K562 (cell line): ENCODE data around the gene SH3GLB2. TPM values are rescaled to one million over a fixed set of nuclear protein-coding genes. Genes with fewer than 3 reads are reported as not detected.

Experiments
- ARID4B ChIP-seq: sonication (generic); formaldehyde crosslinking; IDR thresholded peaks from 2 replicates; pipeline ENCODE4 v1.8.0; 2022; ENCODE audit warnings: mild to moderate bottlenecking, missing genetic modification reagents
- CBX1 ChIP-seq: sonication (generic); IDR thresholded peaks from 2 replicates; pipeline ENCODE4 v1.6.1; 2016; ENCODE audit warnings: antibody characterized with exemption, low read depth, mild to moderate bottlenecking
- CC2D1A ChIP-seq: fragments of 450-650 bp; IDR thresholded peaks from 2 replicates; pipeline ENCODE4 v1.6.1; 2017; ENCODE audit warnings: mild to moderate bottlenecking
- CREM ChIP-seq: IDR thresholded peaks from 2 replicates; pipeline ENCODE4 v1.6.1; 2014; ENCODE audit warnings: antibody characterized with exemption, low read depth
- CXXC5 ChIP-seq: fragments of 250-450 bp; sonication (Bioruptor Pico); IDR thresholded peaks from 2 replicates; pipeline ENCODE4 v1.8.0; 2022; ENCODE audit warnings: inconsistent platforms, mild to moderate bottlenecking, moderate library complexity
- DMBX1 ChIP-seq: fragments of 250-450 bp; sonication (Bioruptor Pico); IDR thresholded peaks from 2 replicates; pipeline ENCODE4 v1.8.0; 2022; ENCODE audit warnings: inconsistent platforms, mild to moderate bottlenecking, moderate library complexity, borderline replicate concordance
- EP300 ChIP-seq: IDR thresholded peaks from 2 replicates; pipeline ENCODE4 v1.6.1; 2012; ENCODE audit warnings: low read length, improper control_type of control experiment
- ESRRA ChIP-seq: fragments of 450-650 bp; IDR thresholded peaks from 2 replicates; pipeline ENCODE4 v1.6.1; 2014; ENCODE audit warnings: low read depth, mild to moderate bottlenecking, moderate library complexity, borderline replicate concordance
- HCFC1 ChIP-seq: IDR thresholded peaks from 2 replicates; pipeline ENCODE4 v1.6.1; 2012; ENCODE audit warnings: low read depth, low read length, improper control_type of control experiment
- MECOM ChIP-seq: fragments of 250-450 bp; sonication (Bioruptor Pico); IDR thresholded peaks from 2 replicates; pipeline ENCODE4 v1.8.0; 2022; ENCODE audit warnings: inconsistent platforms
- MITF ChIP-seq: IDR thresholded peaks from 2 replicates; pipeline ENCODE4 v1.6.1; 2014; ENCODE audit warnings: antibody characterized with exemption
- NFRKB ChIP-seq: fragments of 450-650 bp; IDR thresholded peaks from 2 replicates; pipeline ENCODE4 v1.6.1; 2016; ENCODE audit warnings: low read depth
- RAD21 ChIP-seq, 2 experiments: fragments of 250-450 bp in 1 of 2; fragments of 450-650 bp in 1 of 2; sonication (Bioruptor Pico) in 1 of 2; formaldehyde crosslinking in 1 of 2; IDR thresholded peaks in 1 of 2; conservative IDR thresholded peaks in 1 of 2; 2 replicates each; pipeline versions ENCODE4 v1.4.0 to v1.8.0; 2020 to 2022; ENCODE audit warnings: mild to moderate bottlenecking in 2 of 2, moderate library complexity in 1 of 2
- SMARCE1 ChIP-seq: fragments of 450-650 bp; IDR thresholded peaks from 2 replicates; pipeline ENCODE4 v1.7.1; 2016; ENCODE audit warnings: mild to moderate bottlenecking
- TAF1 ChIP-seq: IDR thresholded peaks from 2 replicates; pipeline ENCODE4 v1.6.1; 2011; ENCODE audit warnings: mild to moderate bottlenecking, low read length, moderate library complexity; ENCODE audit not compliant: insufficient read depth, control insufficient read depth, severe bottlenecking; ENCODE audit errors: extremely low read depth
- TRIM24 ChIP-seq, 2 experiments: fragments of 450-650 bp; IDR thresholded peaks; 2 replicates each; pipeline ENCODE4 v1.6.1; 2016
- XRCC5 ChIP-seq: fragments of 200-400 bp; formaldehyde crosslinking; IDR thresholded peaks from 2 replicates; pipeline ENCODE4 v1.6.1; 2017; ENCODE audit warnings: low read depth, mild to moderate bottlenecking, low read length
- ZKSCAN8 ChIP-seq: fragments of 200-800 bp; sonication (Bioruptor generic); IDR thresholded peaks from 2 replicates; pipeline ENCODE4 v1.6.1; 2016; ENCODE audit warnings: missing genetic modification characterization, missing compliant biosample characterization
- ZNF311 ChIP-seq: fragments of 250-450 bp; sonication (Bioruptor Pico); IDR thresholded peaks from 2 replicates; pipeline ENCODE4 v1.4.0; 2020; ENCODE audit warnings: mild to moderate bottlenecking, moderate library complexity
- ZNF449 ChIP-seq: fragments of 250-450 bp; sonication (Bioruptor Pico); IDR thresholded peaks from 2 replicates; pipeline ENCODE4 v1.8.0; 2022; ENCODE audit warnings: moderate library complexity, mild to moderate bottlenecking, inconsistent platforms
- polyA plus RNA-seq, 8 experiments: library from polyadenylated mRNA; depleted of rRNA in 4 of 8; stranded (reverse) in 5 of 8; unstranded in 3 of 8; fragments of >200 nt; fragmentation: Nextera tagmentation in 2 of 8; fragmentation: Illumina TruSeq in 1 of 8; extraction: Ambion mirVana in 2 of 8; extraction: Trizol in 1 of 8; gene quantifications; 2 replicates each; pipeline versions ENCODE4 v1.2.1 to v1.2.3, GENCODE V29; 2011 to 2014; ENCODE audit warnings: inconsistent platforms in 1 of 8, missing spikeins in 1 of 8
- total RNA-seq, 7 experiments: library from RNA; depleted of rRNA in 6 of 7; stranded (reverse); fragments of >200 nt in 6 of 7; fragmentation: Illumina TruSeq in 2 of 7; extraction: Trizol in 2 of 7; gene quantifications; 2 replicates each; pipeline versions ENCODE4 v1.2.1 to v1.2.3, GENCODE V29; 2011 to 2021; ENCODE audit warnings: low replicate concordance in 1 of 7

The SH3GLB2 gene
- total and polyA plus RNA-seq, 9 of the 15 experiments (the other 6 are each of a cell fraction or from before 2014, with no cell fraction given), result 0.20 to 118 (median 58.8) TPM

- no peak for TF ChIP-seq NFRKB
- TF ChIP-seq ZKSCAN8 (CRISPR knock-in tag), result peak; percentile 83; the same call in 1 of the 2 replicates
- TF ChIP-seq EP300, result peak; percentile 97
- TF ChIP-seq MITF, result peak; percentile 97
- TF ChIP-seq ESRRA, result peak; percentile 97
- peak in 1 of 2 experiments; percentile 18; a peak in 1 of 4 replicates for TF ChIP-seq RAD21 (CRISPR knock-in tag; conservative IDR thresholded peaks at IDR 0.05 in 1 of 2, IDR thresholded peaks at IDR 0.05 in 1 of 2)
- TF ChIP-seq TRIM24 (IDR thresholded peaks at IDR 0.05), result peak; percentile 94
- no peak; the same call in 1 of the 2 replicates for TF ChIP-seq CBX1
- TF ChIP-seq ZNF449 (CRISPR knock-in tag), result no peak; the same call in 1 of the 2 replicates
- TF ChIP-seq CREM, result peak; percentile 88
- peak; percentile 97 for TF ChIP-seq CC2D1A
- TF ChIP-seq MECOM (CRISPR knock-in tag), result peak; percentile 71; the same call in 1 of the 2 replicates
- TF ChIP-seq TAF1, result peak; percentile 58
- peak; percentile 100 for TF ChIP-seq CXXC5 (CRISPR knock-in tag)
- peak; percentile 26; the same call in 1 of the 2 replicates for TF ChIP-seq HCFC1
- peak; percentile 88 for TF ChIP-seq ZNF311 (CRISPR knock-in tag)
- peak; percentile 97 for TF ChIP-seq DMBX1 (CRISPR knock-in tag)
- peak; percentile 98 for TF ChIP-seq SMARCE1
- TF ChIP-seq ARID4B (CRISPR knock-in tag), result peak; percentile 85
- peak; percentile 89 for TF ChIP-seq XRCC5
Observed at GRCh38 chr9:129068990-129069861, 41.1 kb upstream of the SH3GLB2 start (continued).
